ENCODE results near the gene EPC1. TPM values are rescaled to one million over a fixed set of nuclear protein-coding genes. Genes with fewer than 3 reads are reported as not detected.
"Not testable (repeated sequence)": the region's sequence is repeated elsewhere in the genome, so short reads cannot be mapped to it uniquely, and the experiment has no call there.

Gene EPC1
- total RNA-seq, 1 donor from 2014 or later, result 31.0 TPM

DNA sequence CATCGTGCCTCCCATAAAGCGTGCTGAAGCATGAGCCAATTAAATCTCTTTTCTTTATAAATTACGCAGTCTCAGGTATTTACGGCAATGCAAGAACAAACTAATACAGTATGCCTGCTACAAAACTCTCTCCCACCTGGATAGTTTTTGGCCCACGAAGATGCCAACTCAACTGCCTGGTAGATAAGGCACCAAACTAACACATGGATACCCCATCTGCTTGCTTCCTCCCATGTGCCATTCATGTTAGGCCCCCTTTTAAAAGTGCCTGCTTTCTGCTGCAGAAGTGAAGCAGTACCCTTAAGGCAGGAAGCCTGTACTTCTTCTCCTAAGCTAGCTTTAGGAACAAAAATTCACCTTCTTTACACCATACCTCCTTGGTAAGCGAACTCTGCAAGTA is 15.6 kb upstream of the EPC1 start:
- Mint-ChIP-seq H3K4me3 (ENCODE audit: unreplicated experiment) (no peak overlapping the region), H3K36me3 (ENCODE audit: low read depth, unreplicated experiment) (no peaks in the 10 kb centered on the region), H3K27ac (ENCODE audit: unreplicated experiment) (no peak overlapping the region)

DNA sequence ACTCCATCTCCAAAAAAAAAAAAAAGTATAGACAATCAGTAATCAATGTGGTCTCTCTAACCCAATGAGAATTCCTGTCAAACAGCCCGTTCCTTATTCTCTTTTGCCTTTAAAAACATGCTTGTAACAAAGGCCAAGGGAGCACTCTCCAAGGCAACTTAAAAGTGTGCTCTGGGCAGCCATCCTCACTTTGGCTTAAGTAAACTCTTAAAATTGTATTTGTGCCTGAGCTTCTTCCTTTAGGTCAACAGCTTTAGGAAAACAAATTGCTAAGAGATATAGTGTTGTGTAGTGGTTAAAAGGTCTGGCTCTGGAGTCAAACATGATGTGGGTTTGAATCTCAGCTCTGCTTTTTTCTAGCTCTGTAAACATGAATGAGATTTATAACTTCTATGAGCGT is 13.9 kb upstream of the EPC1 start:
- peaks cover 3% of the 10 kb centered on the region for H3K27me3 Mint-ChIP-seq (ENCODE audit: unreplicated experiment)
- H3K9me3 Mint-ChIP-seq (ENCODE audit: unreplicated experiment), result no peaks in the 10 kb centered on the region
- H3K36me3 Mint-ChIP-seq (ENCODE audit: low read depth, unreplicated experiment), result peaks cover 1% of the 10 kb centered on the region
- DNase-seq (ENCODE audit: low spot score), result no peak
- TF ChIP-seq, protein P1, sequence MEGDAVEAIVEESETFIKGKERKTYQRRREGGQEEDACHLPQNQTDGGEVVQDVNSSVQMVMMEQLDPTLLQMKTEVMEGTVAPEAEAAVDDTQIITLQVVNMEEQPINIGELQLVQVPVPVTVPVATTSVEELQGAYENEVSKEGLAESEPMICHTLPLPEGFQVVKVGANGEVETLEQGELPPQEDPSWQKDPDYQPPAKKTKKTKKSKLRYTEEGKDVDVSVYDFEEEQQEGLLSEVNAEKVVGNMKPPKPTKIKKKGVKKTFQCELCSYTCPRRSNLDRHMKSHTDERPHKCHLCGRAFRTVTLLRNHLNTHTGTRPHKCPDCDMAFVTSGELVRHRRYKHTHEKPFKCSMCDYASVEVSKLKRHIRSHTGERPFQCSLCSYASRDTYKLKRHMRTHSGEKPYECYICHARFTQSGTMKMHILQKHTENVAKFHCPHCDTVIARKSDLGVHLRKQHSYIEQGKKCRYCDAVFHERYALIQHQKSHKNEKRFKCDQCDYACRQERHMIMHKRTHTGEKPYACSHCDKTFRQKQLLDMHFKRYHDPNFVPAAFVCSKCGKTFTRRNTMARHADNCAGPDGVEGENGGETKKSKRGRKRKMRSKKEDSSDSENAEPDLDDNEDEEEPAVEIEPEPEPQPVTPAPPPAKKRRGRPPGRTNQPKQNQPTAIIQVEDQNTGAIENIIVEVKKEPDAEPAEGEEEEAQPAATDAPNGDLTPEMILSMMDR (IDR thresholded peaks at IDR 0.05; ENCODE audit: unreplicated experiment), result no peak
- H3K4me3 Mint-ChIP-seq (ENCODE audit: unreplicated experiment), result no peak overlapping the region
- H3K27ac Mint-ChIP-seq (ENCODE audit: unreplicated experiment), result no peak overlapping the region
- H3K4me1 Mint-ChIP-seq (ENCODE audit: unreplicated experiment), result peaks cover 9% of the 10 kb centered on the region

More for the DNA sequence above, 15.6 kb upstream of the EPC1 start:
- Mint-ChIP-seq H3K27me3 (ENCODE audit: unreplicated experiment) (no peaks in the 10 kb centered on the region), H3K9me3 (ENCODE audit: unreplicated experiment) (no peaks in the 10 kb centered on the region), H3K4me1 (ENCODE audit: unreplicated experiment) (peaks cover 7% of the 10 kb centered on the region)
- TF ChIP-seq, protein P1 (IDR thresholded peaks at IDR 0.05; ENCODE audit: unreplicated experiment), result no peak
- no peak for DNase-seq (ENCODE audit: low spot score)

DNA sequence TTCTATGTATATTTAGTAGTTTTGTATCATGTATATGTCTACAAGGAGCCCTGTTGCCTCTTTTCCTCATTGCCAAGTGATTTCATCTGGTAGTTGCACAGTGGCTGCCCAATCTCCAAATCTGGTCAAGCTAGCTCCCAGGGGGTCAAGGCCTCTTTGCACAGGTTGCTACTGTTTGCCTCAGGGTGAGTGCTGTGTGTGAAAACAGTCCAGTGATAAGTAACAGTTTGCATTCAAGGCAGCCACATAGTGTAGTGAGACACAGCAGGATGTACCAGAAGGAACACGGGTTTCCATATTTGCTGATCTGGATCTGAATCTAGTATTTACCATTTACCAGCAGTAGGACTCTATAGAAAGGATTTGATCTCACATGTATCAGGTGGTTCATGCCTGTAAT is 13.3 kb upstream of the EPC1 start:
- no peak for DNase-seq (ENCODE audit: low spot score)
- H3K27ac Mint-ChIP-seq (ENCODE audit: unreplicated experiment), result no peak overlapping the region
- peaks cover 3% of the 10 kb centered on the region for H3K27me3 Mint-ChIP-seq (ENCODE audit: unreplicated experiment)
- TF ChIP-seq, protein P1 (IDR thresholded peaks at IDR 0.05; ENCODE audit: unreplicated experiment), result no peak
- H3K4me3 Mint-ChIP-seq (ENCODE audit: unreplicated experiment), result no peak overlapping the region
- peaks cover 9% of the 10 kb centered on the region for H3K4me1 Mint-ChIP-seq (ENCODE audit: unreplicated experiment)
- no peaks in the 10 kb centered on the region for H3K9me3 Mint-ChIP-seq (ENCODE audit: unreplicated experiment)
- H3K36me3 Mint-ChIP-seq (ENCODE audit: low read depth, unreplicated experiment), result peaks cover 3% of the 10 kb centered on the region

DNA sequence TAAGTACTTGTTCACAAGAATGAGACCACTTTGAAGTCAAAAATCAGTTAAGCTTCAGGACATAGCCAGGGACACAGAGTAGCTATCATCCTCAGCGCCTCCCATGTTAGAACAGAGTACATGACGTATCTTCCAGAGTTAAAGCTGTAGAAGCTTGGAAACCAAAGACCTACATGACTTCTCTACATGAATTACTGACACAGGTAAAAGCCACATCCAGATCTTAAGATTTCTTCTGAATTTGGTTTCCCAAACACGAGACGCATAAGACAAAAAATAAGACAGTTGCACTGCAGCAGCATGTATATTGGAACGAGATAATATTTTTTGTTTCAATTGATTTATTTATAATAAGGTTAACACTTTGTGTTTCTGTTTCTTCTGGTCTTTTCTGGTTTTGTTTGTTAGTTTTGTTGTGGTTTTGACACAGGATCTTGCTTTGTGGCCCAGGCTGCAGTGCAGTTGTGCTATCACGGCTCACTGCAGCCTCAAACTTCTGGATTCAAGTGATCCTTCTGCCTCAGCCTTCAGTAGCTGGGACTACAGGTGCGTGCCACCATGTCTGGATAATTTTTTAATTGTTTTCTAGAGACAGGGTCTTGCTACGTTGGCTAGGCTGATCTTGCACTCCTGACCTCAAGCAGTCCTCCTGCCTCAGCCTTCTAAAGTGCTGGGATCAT is 10.2 kb upstream of the EPC1 start:
- peaks cover 3% of the 10 kb centered on the region for H3K36me3 Mint-ChIP-seq (ENCODE audit: low read depth, unreplicated experiment)
- peaks cover 12% of the 10 kb centered on the region for H3K4me1 Mint-ChIP-seq (ENCODE audit: unreplicated experiment)
- H3K9me3 Mint-ChIP-seq (ENCODE audit: unreplicated experiment), result no peaks in the 10 kb centered on the region
- no peak overlapping the region for H3K4me3 Mint-ChIP-seq (ENCODE audit: unreplicated experiment)
- DNase-seq (ENCODE audit: low spot score), result no peak
- H3K27me3 Mint-ChIP-seq (ENCODE audit: unreplicated experiment), result peaks cover 3% of the 10 kb centered on the region
- no peak overlapping the region for H3K27ac Mint-ChIP-seq (ENCODE audit: unreplicated experiment)
- TF ChIP-seq, protein P1 (IDR thresholded peaks at IDR 0.05; ENCODE audit: unreplicated experiment), result no peak

DNA sequence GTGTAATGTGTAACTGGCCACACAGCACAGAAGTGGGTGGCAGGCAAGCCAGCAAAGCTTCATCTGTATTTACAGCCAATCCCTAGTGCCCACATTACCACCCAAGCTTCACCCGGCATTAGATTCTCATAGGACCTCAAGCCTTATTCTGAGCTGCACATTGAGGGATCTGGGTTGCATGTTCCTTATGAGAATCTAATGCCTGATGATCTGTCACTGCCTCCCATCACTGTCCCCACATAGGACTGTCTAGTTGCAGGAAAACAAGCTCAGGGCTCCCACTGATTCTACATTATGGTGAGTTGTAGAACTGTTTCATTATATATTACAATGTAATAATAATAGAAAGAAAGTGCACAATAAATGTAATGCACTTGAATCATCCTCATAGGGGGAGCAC is 7.7 kb upstream of the EPC1 start:
- DNase-seq (ENCODE audit: low spot score); H3K36me3 Mint-ChIP-seq (ENCODE audit: low read depth, unreplicated experiment); H3K4me3 Mint-ChIP-seq (ENCODE audit: unreplicated experiment); H3K9me3 Mint-ChIP-seq (ENCODE audit: unreplicated experiment); H3K27ac Mint-ChIP-seq (ENCODE audit: unreplicated experiment); H3K27me3 Mint-ChIP-seq (ENCODE audit: unreplicated experiment): not testable (repeated sequence)
- peaks cover 17% of the 10 kb centered on the region for H3K4me1 Mint-ChIP-seq (ENCODE audit: unreplicated experiment)

Measured in endothelial cell (in vitro differentiated cells).